Measurements from ENCODE around the gene EMC6. TPM values are rescaled to one million over a fixed set of nuclear protein-coding genes. Genes with fewer than 3 reads are reported as not detected.

Gene EMC6
- total RNA-seq, 1 donor from 2014 or later, result 11.4 TPM

GRCh38 chr17:3656755-3657587, 11.6 kb upstream of the EMC6 start:
- no peak for DNase-seq

GRCh38 chr17:3657588-3657869, 11.1 kb upstream of the EMC6 start:
- no peak for DNase-seq

GRCh38 chr17:3657874-3658783, 10.5 kb upstream of the EMC6 start:
- no peak for DNase-seq

- DNase-seq, result no peak
Measured at GRCh38 chr17:3658784-3659449, 9.7 kb upstream of the EMC6 start.

- DNase-seq, result peak; percentile 83
Measured at GRCh38 chr17:3659541-3660111, 9.0 kb upstream of the EMC6 start.

GRCh38 chr17:3660311-3660891, 8.2 kb upstream of the EMC6 start:
- DNase-seq, result no peak

- no peak for DNase-seq
Measured at GRCh38 chr17:3663102-3664011, 5.3 kb upstream of the EMC6 start.

- DNase-seq, result no peak
Measured at GRCh38 chr17:3665834-3666233, 2.8 kb upstream of the EMC6 start.

GRCh38 chr17:3666516-3666915, 2.1 kb upstream of the EMC6 start:
- no peak for DNase-seq

- peak; percentile 94 for DNase-seq
Measured at GRCh38 chr17:3667366-3668278, 990 bp upstream of the EMC6 start.

- no peak for DNase-seq
Measured at GRCh38 chr17:3669085-3669347, 404 bp downstream of the EMC6 start.

GRCh38 chr17:3669548-3669947, 936 bp downstream of the EMC6 start:
- DNase-seq, result no peak

GRCh38 chr17:3672571-3672970, 4.0 kb downstream of the EMC6 start:
- DNase-seq, result no peak

GRCh38 chr17:3675886-3676285, 7.3 kb downstream of the EMC6 start:
- DNase-seq, result no peak

- no peak for DNase-seq
Measured at GRCh38 chr17:3678095-3678820, 9.6 kb downstream of the EMC6 start.

GRCh38 chr17:3678821-3679530, 10.4 kb downstream of the EMC6 start:
- no peak for DNase-seq

- DNase-seq, result no peak
Measured at GRCh38 chr17:3679531-3680126, 11.0 kb downstream of the EMC6 start.

- DNase-seq, result no peak
Measured at GRCh38 chr17:3681057-3681456, 12.4 kb downstream of the EMC6 start.

- no peak for DNase-seq
Measured at GRCh38 chr17:3681565-3681964, 13.0 kb downstream of the EMC6 start.

Measured in dermis blood vessel endothelial cell (primary cell).